Neuron (in vitro differentiated cells): ENCODE data around the gene SOS1.
"Not testable (repeated sequence)": the region's sequence is repeated elsewhere in the genome, so short reads cannot be mapped to it uniquely, and the experiment has no call there.

Experiments used
- H2AFZ ChIP-seq: one replicate; pipeline ENCODE4 v1.6.1; 2013; ENCODE audit warnings: low read depth, mild to moderate bottlenecking, inconsistent platforms, low read length, moderate library complexity
- H3K27me3 ChIP-seq: one replicate; pipeline ENCODE4 v1.6.1; 2013; ENCODE audit warnings: low read length; ENCODE audit not compliant: insufficient read depth
- H3K36me3 ChIP-seq: one replicate; pipeline ENCODE4 v1.6.1; 2013; ENCODE audit warnings: low read length; ENCODE audit not compliant: insufficient read depth
- H3K4me1 ChIP-seq: one replicate; pipeline ENCODE4 v1.6.1; 2013; ENCODE audit warnings: low read length; ENCODE audit not compliant: insufficient read depth
- H3K4me3 ChIP-seq: 2 replicates; pipeline ENCODE4 v1.5.1; 2013; ENCODE audit warnings: mild to moderate bottlenecking, low read length, moderate library complexity
- H3K9me3 ChIP-seq: one replicate; pipeline ENCODE4 v1.6.1; 2013; ENCODE audit warnings: low read length

The SOS1 gene

DNA sequence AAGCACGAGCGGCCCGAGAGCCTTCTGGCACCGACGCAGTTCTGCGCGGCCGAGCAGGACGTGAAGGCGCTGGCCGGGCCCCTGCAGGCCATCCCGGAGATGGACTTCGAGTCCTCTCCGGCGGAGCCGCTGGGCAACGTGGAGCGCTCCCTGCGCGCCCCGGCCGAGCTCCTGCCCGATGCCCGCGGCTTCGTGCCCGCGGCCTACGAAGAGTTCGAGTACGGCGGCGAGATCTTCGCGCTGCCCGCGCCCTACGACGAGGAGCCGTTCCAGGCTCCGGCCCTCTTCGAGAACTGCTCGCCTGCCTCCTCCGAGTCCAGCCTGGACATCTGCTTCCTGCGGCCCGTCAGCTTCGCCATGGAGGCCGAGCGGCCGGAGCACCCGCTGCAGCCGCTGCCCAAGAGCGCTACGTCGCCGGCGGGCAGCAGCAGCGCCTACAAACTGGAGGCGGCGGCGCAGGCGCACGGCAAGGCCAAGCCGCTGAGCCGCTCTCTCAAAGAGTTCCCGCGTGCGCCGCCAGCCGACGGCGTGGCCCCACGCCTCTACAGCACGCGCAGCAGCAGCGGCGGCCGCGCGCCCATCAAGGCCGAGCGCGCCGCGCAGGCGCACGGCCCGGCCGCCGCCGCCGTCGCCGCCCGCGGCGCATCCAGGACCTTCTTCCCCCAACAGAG lies 160.8 kb downstream of the SOS1 start:
- Histone ChIP-seq H3K36me3 (no peaks in the 10 kb centered on the region), H3K4me3 (no peak overlapping the region), H3K9me3 (no peaks in the 10 kb centered on the region), H3K4me1 (no peaks in the 10 kb centered on the region), H3K27me3 (no peaks in the 10 kb centered on the region), H2AFZ (no peak overlapping the region)

DNA sequence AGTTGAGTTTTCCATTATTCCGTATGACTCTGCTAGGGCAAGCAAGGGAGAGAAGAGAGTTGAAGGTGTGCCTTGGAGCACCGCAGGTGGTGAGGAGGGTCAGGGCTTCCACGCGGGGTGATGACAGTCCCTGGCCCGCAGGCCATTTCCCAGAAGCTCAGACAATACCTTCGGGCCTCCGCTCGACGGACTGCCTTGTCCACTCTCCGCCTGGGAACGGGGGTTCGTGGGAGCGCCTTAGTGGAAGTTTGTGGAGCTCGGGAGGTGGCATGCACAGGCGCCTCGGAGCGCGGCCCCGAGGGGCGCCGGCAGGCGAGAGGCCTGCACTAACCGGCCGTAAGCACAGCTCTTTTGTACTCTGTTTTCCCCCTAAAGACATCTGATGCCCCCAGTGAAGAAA lies 161.4 kb downstream of the SOS1 start:
- Histone ChIP-seq H3K4me3 (no peak overlapping the region), H3K27me3 (no peaks in the 10 kb centered on the region), H3K4me1 (no peaks in the 10 kb centered on the region), H3K9me3 (no peaks in the 10 kb centered on the region), H3K36me3 (no peaks in the 10 kb centered on the region), H2AFZ (no peak overlapping the region)

DNA sequence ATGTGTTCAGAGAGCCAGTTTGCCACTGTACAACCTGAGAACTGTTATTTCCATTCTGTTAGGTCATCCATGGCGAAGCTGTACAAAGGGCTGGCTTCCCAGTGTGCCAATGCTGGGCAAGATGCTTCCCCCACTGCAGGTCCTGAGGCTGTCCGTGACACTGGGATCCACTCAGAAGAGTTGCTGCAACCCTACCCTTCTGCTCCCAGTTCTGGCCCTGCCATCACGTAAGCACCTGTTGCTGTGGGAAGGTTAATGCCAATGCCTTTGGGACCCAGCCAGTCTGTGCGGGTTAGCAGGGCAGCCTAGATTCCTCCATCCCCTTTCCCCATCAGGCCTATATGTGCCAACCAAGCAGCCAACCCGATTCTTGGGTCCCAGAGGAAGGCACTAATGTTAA lies 162.9 kb downstream of the SOS1 start:
- H3K4me1 ChIP-seq = no peaks in the 10 kb centered on the region
- no peak overlapping the region for H2AFZ ChIP-seq
- H3K36me3 ChIP-seq = no peaks in the 10 kb centered on the region
- H3K9me3 ChIP-seq = no peaks in the 10 kb centered on the region
- H3K27me3 ChIP-seq = no peaks in the 10 kb centered on the region
- no peak overlapping the region for H3K4me3 ChIP-seq

DNA sequence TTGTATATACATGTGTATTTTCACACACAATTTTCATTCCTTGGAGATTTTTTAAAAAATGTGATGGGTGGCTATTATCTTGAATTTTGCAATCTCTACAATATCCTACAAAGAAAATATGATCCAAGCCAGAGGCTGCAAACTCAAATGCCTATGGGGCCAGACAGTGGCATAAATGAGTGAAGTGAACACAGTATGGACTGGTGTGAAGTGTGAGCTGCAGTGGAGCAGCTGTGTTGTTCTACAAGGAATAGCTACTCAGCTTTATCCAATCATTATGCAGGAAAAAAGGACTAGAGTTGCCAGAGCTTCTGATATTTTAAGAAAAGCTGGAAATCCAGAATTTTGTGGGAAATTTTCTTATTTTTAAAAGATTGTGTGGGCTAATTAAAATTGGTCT lies 169.1 kb downstream of the SOS1 start:
- no peaks in the 10 kb centered on the region for H3K4me1 ChIP-seq
- peaks cover 2% of the 10 kb centered on the region for H3K9me3 ChIP-seq
- no peaks in the 10 kb centered on the region for H3K36me3 ChIP-seq

DNA sequence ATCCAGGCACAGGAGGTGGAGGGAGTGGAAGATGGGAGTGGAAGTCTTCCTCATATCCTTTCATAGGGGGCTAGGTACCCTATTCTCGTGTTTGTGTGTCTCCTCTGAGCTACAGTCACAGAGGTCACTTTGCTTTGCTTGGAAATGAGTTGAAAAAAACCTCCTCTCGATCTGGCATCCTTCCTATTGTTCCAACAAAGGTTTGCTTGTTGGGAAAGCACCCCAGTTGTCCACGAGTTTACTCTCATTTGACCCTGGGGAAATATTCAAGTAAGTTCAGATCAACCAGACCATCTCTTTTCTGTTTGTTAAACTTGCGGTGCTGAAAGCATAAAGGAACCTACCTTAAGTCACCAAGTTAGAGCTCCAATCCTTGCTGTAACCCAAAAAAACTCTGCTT lies 171.9 kb downstream of the SOS1 start:
- H3K27me3 ChIP-seq = no peaks in the 10 kb centered on the region
- H3K9me3 ChIP-seq = peaks cover 2% of the 10 kb centered on the region
- H3K36me3 ChIP-seq = no peaks in the 10 kb centered on the region
- peaks cover 4% of the 10 kb centered on the region for H3K4me1 ChIP-seq
- no peak overlapping the region for H3K4me3 ChIP-seq
- H2AFZ ChIP-seq = no peak overlapping the region

More for the DNA sequence above, 169.1 kb downstream of the SOS1 start:
- Histone ChIP-seq H2AFZ (no peak overlapping the region), H3K4me3 (no peak overlapping the region), H3K27me3 (no peaks in the 10 kb centered on the region)

DNA sequence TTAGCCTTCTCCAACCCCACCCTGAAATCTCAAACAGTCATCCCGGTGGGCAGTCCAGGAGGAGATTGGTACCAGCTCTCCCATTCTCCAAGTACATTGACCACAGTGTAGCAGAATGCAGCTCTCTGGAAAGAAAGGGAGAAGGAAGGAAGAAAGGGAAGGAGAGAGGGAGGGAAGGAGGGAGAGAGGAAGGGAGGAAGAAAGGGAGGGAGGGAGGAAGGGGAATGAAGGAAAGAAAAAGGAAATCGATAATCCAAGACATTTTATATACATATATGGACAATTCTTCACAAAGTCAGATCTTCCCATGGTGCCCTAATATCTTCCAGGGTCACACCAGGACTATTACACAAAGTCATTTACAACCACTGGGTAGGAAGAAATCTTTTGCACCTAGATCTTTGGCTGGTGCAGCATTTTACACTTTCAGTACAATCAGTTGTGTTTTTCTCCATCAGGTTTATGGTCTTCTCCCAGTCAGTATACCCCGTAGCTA lies 172.4 kb downstream of the SOS1 start:
- Histone ChIP-seq H3K4me3 (no peak overlapping the region), H3K4me1 (peaks cover 8% of the 10 kb centered on the region), H3K9me3 (peaks cover 2% of the 10 kb centered on the region), H3K27me3 (no peaks in the 10 kb centered on the region), H3K36me3 (no peaks in the 10 kb centered on the region), H2AFZ (no peak overlapping the region)

DNA sequence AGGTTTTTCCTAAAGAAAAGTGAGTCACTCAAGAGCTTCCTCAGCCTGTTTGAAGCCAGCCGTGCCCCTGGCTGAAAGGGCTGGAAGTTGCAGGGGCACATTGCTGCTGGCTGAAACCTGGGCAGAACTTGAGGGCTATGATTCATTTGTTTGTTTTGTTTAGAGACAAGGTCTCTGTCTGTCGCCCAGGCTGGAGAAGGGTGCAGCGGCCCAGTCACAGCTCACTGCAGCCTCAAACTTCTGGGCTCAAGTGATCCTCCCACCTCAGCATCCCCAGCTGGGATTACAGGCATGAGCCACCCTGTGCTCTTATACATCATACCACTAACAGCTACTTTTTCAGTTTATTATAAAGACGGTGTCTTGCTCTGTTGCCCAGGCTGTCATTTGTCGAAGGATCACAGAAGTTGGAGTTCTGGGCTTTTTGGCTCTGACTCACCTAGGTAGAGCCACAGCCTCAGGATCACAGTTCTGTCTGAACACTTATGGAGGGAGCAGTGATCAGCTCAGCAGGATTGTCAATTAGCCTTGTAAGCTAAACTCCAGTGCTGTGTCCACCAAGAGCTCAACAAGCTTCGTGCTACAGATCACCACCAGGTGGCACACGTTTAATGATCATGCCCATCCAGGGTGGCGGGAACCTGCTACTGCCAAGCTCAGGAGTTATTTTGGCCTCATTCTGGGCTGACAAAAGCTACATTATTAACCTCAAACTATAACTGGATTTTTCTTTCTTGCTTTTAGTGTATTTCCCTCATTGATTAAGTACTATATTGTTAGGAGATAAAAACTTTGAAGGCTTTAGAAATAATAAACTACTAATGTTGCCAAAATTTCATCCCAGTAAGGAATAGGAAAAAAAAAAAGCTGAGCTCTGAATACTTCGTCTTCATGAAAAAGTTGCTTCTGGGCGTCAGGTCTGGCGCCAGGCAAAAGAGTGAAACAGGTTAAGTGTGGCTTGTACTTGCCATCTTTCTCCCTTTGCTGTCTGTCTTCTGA lies 173.3 kb downstream of the SOS1 start:
- H3K4me1 ChIP-seq = peaks cover 11% of the 10 kb centered on the region
- no peak overlapping the region for H2AFZ ChIP-seq
- no peak overlapping the region for H3K4me3 ChIP-seq
- peaks cover 2% of the 10 kb centered on the region for H3K9me3 ChIP-seq
- H3K27me3 ChIP-seq = no peaks in the 10 kb centered on the region
- H3K36me3 ChIP-seq = no peaks in the 10 kb centered on the region

DNA sequence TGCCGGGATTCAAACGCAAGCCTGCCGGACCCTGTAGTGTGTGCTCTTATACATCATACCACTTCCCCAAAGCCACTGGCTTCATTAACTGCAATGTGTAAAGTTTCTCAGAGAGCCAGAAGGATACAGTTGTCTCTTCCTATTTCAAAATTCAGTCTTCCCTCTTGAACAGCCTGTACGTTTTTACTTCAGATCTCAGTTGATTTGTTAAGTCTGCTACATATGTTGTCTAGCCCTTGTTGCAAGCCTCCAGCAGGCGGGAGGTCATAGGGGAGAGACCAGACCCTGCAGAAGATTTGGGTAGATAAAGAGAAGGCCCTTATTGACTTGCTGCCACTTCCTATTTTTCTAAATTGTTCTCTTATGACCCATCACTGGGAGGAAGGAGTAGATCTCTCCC lies 174.9 kb downstream of the SOS1 start:
- H3K36me3 ChIP-seq = no peaks in the 10 kb centered on the region
- no peaks in the 10 kb centered on the region for H3K27me3 ChIP-seq
- H3K9me3 ChIP-seq = peaks cover 2% of the 10 kb centered on the region
- H3K4me3 ChIP-seq = no peak overlapping the region
- no peak overlapping the region for H2AFZ ChIP-seq
- H3K4me1 ChIP-seq = peaks cover 11% of the 10 kb centered on the region

DNA sequence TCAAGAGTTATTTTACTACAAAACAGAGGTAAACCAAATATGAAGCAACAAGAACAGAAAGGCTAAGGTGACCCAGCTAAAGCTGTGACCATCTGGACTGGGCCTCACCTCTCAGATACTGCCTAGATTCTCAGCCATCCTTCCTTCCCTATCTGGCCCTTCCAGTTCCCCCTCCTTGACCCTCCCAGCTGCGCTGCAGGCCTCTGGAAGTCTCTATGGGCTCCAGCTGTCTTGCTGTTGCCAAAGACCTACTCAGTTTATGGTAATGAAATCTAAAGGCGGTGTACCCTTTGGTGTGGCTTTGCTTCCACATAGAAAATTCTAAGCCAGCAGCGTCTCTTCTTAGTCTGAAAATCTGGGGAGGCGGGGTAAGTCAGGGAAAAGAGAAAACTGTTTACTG lies 175.5 kb downstream of the SOS1 start:
- Histone ChIP-seq H3K4me1 (peaks cover 11% of the 10 kb centered on the region), H3K4me3 (no peak overlapping the region), H3K36me3 (no peaks in the 10 kb centered on the region), H3K27me3 (no peaks in the 10 kb centered on the region), H2AFZ (no peak overlapping the region), H3K9me3 (peaks cover 2% of the 10 kb centered on the region)

DNA sequence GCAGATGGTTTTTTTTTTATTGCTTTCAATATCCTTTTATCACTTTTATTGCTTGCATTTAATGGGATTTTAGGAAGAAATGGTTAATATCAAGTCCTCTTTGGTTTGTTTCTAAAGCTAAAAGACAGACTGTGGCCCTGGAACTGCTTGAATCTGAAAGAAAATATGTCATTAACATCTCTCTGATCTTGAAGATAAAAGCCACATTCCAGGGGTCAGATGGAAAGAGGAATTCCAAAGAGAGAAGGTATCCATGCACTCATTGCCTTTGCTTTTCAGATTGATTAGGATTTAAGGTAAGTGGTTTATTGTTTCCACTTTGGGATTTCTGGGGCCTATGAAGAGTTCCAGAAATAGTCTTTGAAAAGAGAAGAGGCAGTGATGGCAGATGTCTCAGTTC lies 177.1 kb downstream of the SOS1 start:
- no peaks in the 10 kb centered on the region for H3K27me3 ChIP-seq
- H3K4me1 ChIP-seq = peaks cover 11% of the 10 kb centered on the region
- H3K9me3 ChIP-seq = no peaks in the 10 kb centered on the region
- H3K36me3 ChIP-seq = no peaks in the 10 kb centered on the region
- H2AFZ ChIP-seq = no peak overlapping the region
- H3K4me3 ChIP-seq = no peak overlapping the region

DNA sequence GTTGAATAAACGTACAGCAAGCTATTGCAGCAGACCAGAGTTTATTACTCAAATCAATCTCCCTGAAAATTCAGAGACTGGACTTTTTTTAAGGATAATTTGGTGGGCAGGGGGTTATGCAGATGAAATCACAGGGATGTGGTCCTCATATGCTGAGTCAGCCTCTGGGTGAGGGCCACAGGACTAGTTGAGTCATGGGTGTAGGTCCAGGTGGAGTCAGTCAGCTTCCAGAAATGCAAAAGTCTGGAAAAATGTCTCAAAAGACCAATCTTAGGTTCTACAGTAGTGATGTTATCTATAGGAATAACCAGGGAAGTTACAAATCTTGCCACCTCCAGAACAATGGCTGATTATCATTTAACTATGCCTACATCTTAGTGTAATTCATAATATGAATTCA lies 180.1 kb downstream of the SOS1 start:
- no peak overlapping the region for H3K4me3 ChIP-seq
- H3K4me1 ChIP-seq = peaks cover 11% of the 10 kb centered on the region
- H3K36me3 ChIP-seq = no peaks in the 10 kb centered on the region
- no peak overlapping the region for H2AFZ ChIP-seq
- H3K27me3 ChIP-seq = no peaks in the 10 kb centered on the region
- no peaks in the 10 kb centered on the region for H3K9me3 ChIP-seq

DNA sequence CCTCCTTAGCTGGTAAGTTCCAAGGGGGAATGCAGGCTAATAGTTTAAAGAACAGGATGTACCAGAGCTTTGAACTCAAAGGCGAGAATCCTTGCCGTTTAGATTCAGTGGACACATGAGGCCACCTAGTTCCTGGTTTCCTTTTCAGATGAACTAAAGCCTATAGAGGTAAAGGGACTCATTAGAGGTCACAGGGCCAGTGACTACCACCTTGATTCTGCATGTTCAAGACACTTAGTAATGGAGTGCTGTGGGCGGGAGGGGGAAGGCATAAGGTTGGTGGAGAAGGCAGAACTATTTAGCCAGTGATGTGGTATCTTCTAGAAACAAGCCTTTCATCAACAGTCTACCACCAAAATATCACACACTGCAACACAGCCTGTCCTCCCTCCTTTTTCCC lies 183.3 kb downstream of the SOS1 start:
- Histone ChIP-seq H2AFZ (no peak overlapping the region), H3K4me1 (no peaks in the 10 kb centered on the region), H3K4me3 (no peak overlapping the region), H3K9me3 (no peaks in the 10 kb centered on the region), H3K36me3 (no peaks in the 10 kb centered on the region), H3K27me3 (no peaks in the 10 kb centered on the region)

DNA sequence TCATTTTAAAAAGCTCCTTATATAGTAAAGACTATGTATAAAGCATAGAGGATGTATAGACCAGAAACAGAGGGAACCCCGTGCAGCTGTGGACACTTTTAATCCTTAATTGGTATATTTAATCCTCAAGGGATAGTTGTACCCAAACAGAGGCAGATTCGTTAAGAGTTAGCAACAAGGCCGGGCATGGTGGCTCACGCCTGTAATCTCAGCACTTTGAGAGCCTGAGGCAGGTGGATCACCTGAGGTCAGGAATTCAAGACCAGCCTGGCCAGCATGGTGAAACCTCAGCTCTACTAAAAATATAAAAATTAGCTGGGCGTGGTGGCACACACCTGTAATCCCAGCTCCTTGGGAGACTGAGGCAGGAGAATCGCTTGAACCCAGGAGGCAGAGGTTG lies 184.3 kb downstream of the SOS1 start:
- H3K4me3 ChIP-seq, H3K27me3 ChIP-seq, H3K9me3 ChIP-seq, H3K4me1 ChIP-seq, H3K36me3 ChIP-seq, H2AFZ ChIP-seq: not testable (repeated sequence)
